HepG2 (cell line): ENCODE measurements around the gene PTPN12. TPM values are rescaled to one million over a fixed set of nuclear protein-coding genes. Genes with fewer than 3 reads are reported as not detected.
A peak's percentile ranks its signal among the peaks of the same experiment; 100 is the strongest.

Experiments
- BRD4 ChIP-seq: sonication (generic); formaldehyde crosslinking; IDR thresholded peaks from 2 replicates; pipeline ENCODE4 v1.4.0; 2020; ENCODE audit warnings: missing genetic modification reagents
- CREM ChIP-seq, 2 experiments: sonication (generic) in 1 of 2; formaldehyde crosslinking in 1 of 2; IDR thresholded peaks; 2 replicates each; pipeline versions ENCODE4 v1.4.0 to v1.6.1; 2016 to 2020; ENCODE audit warnings: antibody characterized with exemption in 1 of 2, mild to moderate bottlenecking in 1 of 2, missing genetic modification reagents in 1 of 2
- ELF3 ChIP-seq: IDR thresholded peaks from 2 replicates; pipeline ENCODE4 v1.6.1; 2016; ENCODE audit warnings: missing genetic modification reagents, missing compliant biosample characterization
- KDM5A ChIP-seq: fragments of 200-600 bp; sonication (generic); IDR thresholded peaks from 2 replicates; pipeline ENCODE4 v1.7.0; 2018; ENCODE audit warnings: antibody characterized with exemption, mild to moderate bottlenecking, low read length, borderline replicate concordance
- KLF12 ChIP-seq: sonication (generic); formaldehyde crosslinking; IDR thresholded peaks from 2 replicates; pipeline ENCODE4 v1.4.0; 2020; ENCODE audit warnings: missing genetic modification reagents, borderline replicate concordance
- MIER3 ChIP-seq: IDR thresholded peaks from 2 replicates; pipeline ENCODE4 v1.6.1; 2016; ENCODE audit warnings: missing compliant biosample characterization, borderline replicate concordance
- PCBP2 ChIP-seq: fragments of 200-400 bp; formaldehyde crosslinking; optimal IDR thresholded peaks from 2 replicates; pipeline ENCODE3; 2018; ENCODE audit warnings: low read length, low read depth; ENCODE audit not compliant: poor library complexity, severe bottlenecking
- RBM22 ChIP-seq: fragments of 200-400 bp; formaldehyde crosslinking; optimal IDR thresholded peaks from 2 replicates; pipeline ENCODE3; 2017; ENCODE audit warnings: mild to moderate bottlenecking, low read length, moderate library complexity
- SETDB1 ChIP-seq: sonication (generic); formaldehyde crosslinking; IDR thresholded peaks from 2 replicates; pipeline ENCODE4 v1.5.1; 2020; ENCODE audit warnings: missing genetic modification reagents, mild to moderate bottlenecking, borderline replicate concordance
- TMF1 ChIP-seq: sonication (generic); formaldehyde crosslinking; IDR thresholded peaks from 2 replicates; pipeline ENCODE4 v1.8.1; 2022; ENCODE audit warnings: low read depth, missing genetic modification reagents
- ZBTB42 ChIP-seq: sonication (generic); formaldehyde crosslinking; IDR thresholded peaks from 2 replicates; pipeline ENCODE4 v1.5.0; 2020; ENCODE audit warnings: mild to moderate bottlenecking, missing genetic modification reagents
- ZNF329 ChIP-seq: sonication (generic); formaldehyde crosslinking; IDR thresholded peaks from 2 replicates; pipeline ENCODE4 v1.9.0; 2021; ENCODE audit warnings: low read depth, mild to moderate bottlenecking, missing genetic modification reagents
- ZNF558 ChIP-seq: sonication (generic); formaldehyde crosslinking; IDR thresholded peaks from 2 replicates; pipeline ENCODE4 v1.9.0; 2022; ENCODE audit warnings: mild to moderate bottlenecking, missing genetic modification reagents, borderline replicate concordance
- ZNF563 ChIP-seq: sonication (generic); formaldehyde crosslinking; IDR thresholded peaks from 2 replicates; pipeline ENCODE4 v1.8.0; 2022; ENCODE audit warnings: mild to moderate bottlenecking, moderate library complexity, missing genetic modification reagents
- ZNF749 ChIP-seq: sonication (generic); formaldehyde crosslinking; IDR thresholded peaks from 2 replicates; pipeline ENCODE4 v1.8.0; 2022; ENCODE audit warnings: mild to moderate bottlenecking, missing genetic modification reagents, moderate library complexity, borderline replicate concordance
- ZNF780A ChIP-seq: sonication (generic); formaldehyde crosslinking; IDR thresholded peaks from 2 replicates; pipeline ENCODE4 v1.8.0; 2022; ENCODE audit warnings: mild to moderate bottlenecking, missing genetic modification reagents, moderate library complexity
- polyA plus RNA-seq, 8 experiments: library from polyadenylated mRNA; depleted of rRNA in 3 of 8; stranded (reverse) in 7 of 8; unstranded in 1 of 8; fragments of >200 nt; fragmentation: Illumina TruSeq in 4 of 8; extraction: Trizol in 4 of 8; gene quantifications; 2 replicates each; pipeline versions ENCODE4 v1.2.1 to v1.2.3, GENCODE V29; 2011 to 2016; ENCODE audit warnings: low read depth in 4 of 8, missing spikeins in 1 of 8, mixed read lengths in 1 of 8; ENCODE audit not compliant: insufficient read depth in 1 of 8
- total RNA-seq, 5 experiments: library from RNA; depleted of rRNA; stranded (reverse); fragments of >200 nt; fragmentation: Illumina TruSeq; extraction: Trizol; gene quantifications; 2 replicates each; pipeline ENCODE4 v1.2.3, GENCODE V29; 2016; ENCODE audit warnings: low read depth in 1 of 5
- TF ChIP-seq, protein P1 (sequence below): sonication (generic); formaldehyde crosslinking; IDR thresholded peaks from 2 replicates; pipeline ENCODE4 v1.8.0; 2022; ENCODE audit warnings: low read depth, missing genetic modification reagents
- TF ChIP-seq, protein P2 (sequence below): sonication (generic); formaldehyde crosslinking; IDR thresholded peaks from 2 replicates; pipeline ENCODE4 v1.5.0; 2020; ENCODE audit warnings: missing genetic modification reagents
- TF ChIP-seq, protein P3 (sequence below): sonication (generic); formaldehyde crosslinking; IDR thresholded peaks from 2 replicates; pipeline ENCODE4 v1.5.1; 2020; ENCODE audit warnings: mild to moderate bottlenecking, missing genetic modification reagents, borderline replicate concordance
- TF ChIP-seq, protein P4 (sequence below): sonication (generic); formaldehyde crosslinking; IDR thresholded peaks from 2 replicates; pipeline ENCODE4 v1.4.0; 2020; ENCODE audit warnings: missing genetic modification reagents, mild to moderate bottlenecking, borderline replicate concordance

PTPN12 gene
- total and polyA plus RNA-seq, 2 of the 13 experiments (the other 11 are each of a cell fraction or from before 2014, with no cell fraction given): 22.9 to 56.8 TPM

DNA sequence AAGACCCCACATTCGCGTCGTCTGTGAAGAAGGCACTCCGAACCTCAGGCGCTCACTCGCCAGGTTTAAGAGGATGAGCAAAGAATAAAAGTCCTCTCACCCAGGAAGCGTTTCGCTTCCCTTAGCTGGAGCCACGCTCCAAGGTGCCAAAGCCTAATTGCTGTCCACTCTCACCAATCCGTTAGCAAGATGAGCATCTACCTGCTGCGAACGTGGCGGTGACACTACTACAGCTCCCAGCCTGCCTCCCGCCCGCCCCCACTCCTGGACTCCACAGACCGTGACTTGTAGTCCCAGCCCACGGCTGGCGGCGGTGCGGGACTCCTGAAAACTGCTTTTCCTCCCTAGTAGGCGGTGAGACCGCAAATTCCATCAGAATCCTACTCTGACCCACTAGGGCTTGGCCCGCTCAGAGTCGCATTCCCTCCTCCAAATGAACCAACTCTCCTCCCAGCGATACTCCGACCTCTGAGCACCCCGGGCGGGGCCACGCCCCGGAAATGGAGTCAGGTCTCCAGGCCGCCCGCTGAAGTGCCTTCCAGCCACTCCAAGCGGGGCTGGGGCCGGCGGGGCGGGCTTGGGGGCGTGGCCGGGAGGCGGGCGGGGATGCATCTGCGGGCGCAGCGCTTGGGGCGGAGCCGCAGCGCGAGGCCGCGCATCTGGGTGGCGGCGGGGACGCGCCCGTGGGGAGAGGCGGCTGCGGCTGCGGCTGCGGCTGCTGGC, 521 bp upstream of the PTPN12 start (continued):
- TF ChIP-seq KDM5A (no peak), BRD4 (CRISPR knock-in tag) (no peak), MIER3 (CRISPR knock-in tag) (0 out of 2 replicates have a peak, but pooled peaks have one; percentile 40), ELF3 (CRISPR knock-in tag) (peak; percentile 71), ZNF558 (CRISPR knock-in tag) (peak; percentile 78; the same call in 1 of the 2 replicates), RBM22 (peak; percentile 43), CREM (IDR thresholded peaks at IDR 0.05) (peak; percentile 58; the same call in 1 of the 2 replicates), CREM (CRISPR knock-in tag; IDR thresholded peaks at IDR 0.05) (no peak), ZBTB42 (no peak), KLF12 (no peak), ZNF780A (CRISPR knock-in tag) (no peak), ZNF563 (CRISPR knock-in tag) (peak; percentile 42; the same call in 1 of the 2 replicates), PCBP2 (no peak), ZNF329 (CRISPR knock-in tag) (0 out of 2 replicates have a peak, but pooled peaks have one; percentile 28), SETDB1 (CRISPR knock-in tag) (no peak), ZNF749 (peak; percentile 83), TMF1 (no peak)
- TF ChIP-seq, protein P1, sequence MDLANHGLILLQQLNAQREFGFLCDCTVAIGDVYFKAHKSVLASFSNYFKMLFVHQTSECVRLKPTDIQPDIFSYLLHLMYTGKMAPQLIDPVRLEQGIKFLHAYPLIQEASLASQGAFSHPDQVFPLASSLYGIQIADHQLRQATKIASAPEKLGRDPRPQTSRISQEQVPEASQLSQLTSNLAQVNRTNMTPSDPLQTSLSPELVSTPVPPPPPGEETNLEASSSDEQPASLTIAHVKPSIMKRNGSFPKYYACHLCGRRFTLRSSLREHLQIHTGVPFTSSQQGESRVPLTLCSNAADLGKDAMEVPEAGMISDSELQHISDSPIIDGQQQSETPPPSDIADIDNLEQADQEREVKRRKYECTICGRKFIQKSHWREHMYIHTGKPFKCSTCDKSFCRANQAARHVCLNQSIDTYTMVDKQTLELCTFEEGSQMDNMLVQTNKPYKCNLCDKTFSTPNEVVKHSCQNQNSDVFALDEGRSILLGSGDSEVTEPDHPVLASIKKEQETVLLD (CRISPR knock-in tag): no peak
- TF ChIP-seq, protein P2, sequence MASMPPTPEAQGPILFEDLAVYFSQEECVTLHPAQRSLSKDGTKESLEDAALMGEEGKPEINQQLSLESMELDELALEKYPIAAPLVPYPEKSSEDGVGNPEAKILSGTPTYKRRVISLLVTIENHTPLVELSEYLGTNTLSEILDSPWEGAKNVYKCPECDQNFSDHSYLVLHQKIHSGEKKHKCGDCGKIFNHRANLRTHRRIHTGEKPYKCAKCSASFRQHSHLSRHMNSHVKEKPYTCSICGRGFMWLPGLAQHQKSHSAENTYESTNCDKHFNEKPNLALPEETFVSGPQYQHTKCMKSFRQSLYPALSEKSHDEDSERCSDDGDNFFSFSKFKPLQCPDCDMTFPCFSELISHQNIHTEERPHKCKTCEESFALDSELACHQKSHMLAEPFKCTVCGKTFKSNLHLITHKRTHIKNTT (CRISPR knock-in tag): no peak
- TF ChIP-seq, protein P3, sequence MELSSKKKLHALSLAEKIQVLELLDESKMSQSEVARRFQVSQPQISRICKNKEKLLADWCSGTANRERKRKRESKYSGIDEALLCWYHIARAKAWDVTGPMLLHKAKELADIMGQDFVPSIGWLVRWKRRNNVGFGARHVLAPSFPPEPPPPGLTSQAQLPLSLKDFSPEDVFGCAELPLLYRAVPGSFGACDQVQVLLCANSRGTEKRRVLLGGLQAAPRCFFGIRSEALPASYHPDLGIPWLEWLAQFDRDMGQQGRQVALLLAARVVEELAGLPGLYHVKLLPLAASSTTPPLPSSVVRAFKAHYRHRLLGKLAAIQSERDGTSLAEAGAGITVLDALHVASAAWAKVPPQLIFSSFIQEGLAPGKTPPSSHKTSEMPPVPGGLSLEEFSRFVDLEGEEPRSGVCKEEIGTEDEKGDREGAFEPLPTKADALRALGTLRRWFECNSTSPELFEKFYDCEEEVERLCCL: no peak
- TF ChIP-seq, protein P4, sequence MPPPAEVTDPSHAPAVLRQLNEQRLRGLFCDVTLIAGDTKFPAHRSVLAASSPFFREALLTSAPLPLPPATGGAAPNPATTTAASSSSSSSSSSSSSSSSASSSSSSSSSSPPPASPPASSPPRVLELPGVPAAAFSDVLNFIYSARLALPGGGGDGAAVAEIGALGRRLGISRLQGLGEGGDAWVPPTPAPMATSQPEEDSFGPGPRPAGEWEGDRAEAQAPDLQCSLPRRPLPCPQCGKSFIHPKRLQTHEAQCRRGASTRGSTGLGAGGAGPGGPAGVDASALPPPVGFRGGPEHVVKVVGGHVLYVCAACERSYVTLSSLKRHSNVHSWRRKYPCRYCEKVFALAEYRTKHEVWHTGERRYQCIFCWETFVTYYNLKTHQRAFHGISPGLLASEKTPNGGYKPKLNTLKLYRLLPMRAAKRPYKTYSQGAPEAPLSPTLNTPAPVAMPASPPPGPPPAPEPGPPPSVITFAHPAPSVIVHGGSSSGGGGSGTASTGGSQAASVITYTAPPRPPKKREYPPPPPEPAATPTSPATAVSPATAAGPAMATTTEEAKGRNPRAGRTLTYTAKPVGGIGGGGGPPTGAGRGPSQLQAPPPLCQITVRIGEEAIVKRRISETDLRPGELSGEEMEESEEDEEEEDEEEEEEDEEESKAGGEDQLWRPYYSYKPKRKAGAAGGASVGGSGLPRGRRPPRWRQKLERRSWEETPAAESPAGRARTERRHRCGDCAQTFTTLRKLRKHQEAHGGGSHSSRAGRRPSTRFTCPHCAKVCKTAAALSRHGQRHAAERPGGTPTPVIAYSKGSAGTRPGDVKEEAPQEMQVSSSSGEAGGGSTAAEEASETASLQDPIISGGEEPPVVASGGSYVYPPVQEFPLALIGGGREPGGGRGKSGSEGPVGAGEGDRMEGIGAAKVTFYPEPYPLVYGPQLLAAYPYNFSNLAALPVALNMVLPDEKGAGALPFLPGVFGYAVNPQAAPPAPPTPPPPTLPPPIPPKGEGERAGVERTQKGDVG (CRISPR knock-in tag): no peak
